NCI-H187 (cell line): Measurements from ENCODE around the gene SEL1L.
"Not testable (repeated sequence)": the region's sequence is repeated elsewhere in the genome, so short reads cannot be mapped to it uniquely, and the experiment has no call there.

ENCODE experiments used
- DNase-seq, 2 experiments: peaks; one replicate each; lab custom pipeline; 2025; lab: John Stamatoyannopoulos, UW

Gene SEL1L

GRCh38 chr14:81533536-81534343 is at the start of gene SEL1L:
Gene SEL1L (minus strand): TSS chr14:81533853. CDS start chr14:81533744, 109 bp downstream.
- DNase-seq: peak; percentile 99

- DNase-seq: no peak
Observed at GRCh38 chr14:81582420-81582819, 48.8 kb upstream of the SEL1L start.

GRCh38 chr14:81579115-81579514 is 45.5 kb upstream of the SEL1L start:
- no peak for DNase-seq

GRCh38 chr14:81571437-81571836 is 37.8 kb upstream of the SEL1L start:
- no peak for DNase-seq

- no peak for DNase-seq
Observed at GRCh38 chr14:81567302-81567701, 33.6 kb upstream of the SEL1L start.

GRCh38 chr14:81565441-81566290 is 32.0 kb upstream of the SEL1L start:
- no peak for DNase-seq

GRCh38 chr14:81562818-81563217 is 29.2 kb upstream of the SEL1L start:
- DNase-seq: no peak

GRCh38 chr14:81561084-81561775 is 27.6 kb upstream of the SEL1L start:
- no peak for DNase-seq

- no peak for DNase-seq
Observed at GRCh38 chr14:81559385-81559784, 25.7 kb upstream of the SEL1L start.

GRCh38 chr14:81557146-81557545 is 23.5 kb upstream of the SEL1L start:
- no peak for DNase-seq

- DNase-seq: no peak
Observed at GRCh38 chr14:81555684-81556083, 22.0 kb upstream of the SEL1L start.

GRCh38 chr14:81555051-81555450 is 21.4 kb upstream of the SEL1L start:
- DNase-seq: no peak

- no peak for DNase-seq
Observed at GRCh38 chr14:81551471-81551870, 17.8 kb upstream of the SEL1L start.

GRCh38 chr14:81550001-81550637 is 16.5 kb upstream of the SEL1L start:
- no peak for DNase-seq

GRCh38 chr14:81541206-81541605 is 7.6 kb upstream of the SEL1L start:
- DNase-seq: not testable (repeated sequence)

- DNase-seq: no peak
Observed at GRCh38 chr14:81537193-81537592, 3.5 kb upstream of the SEL1L start.

- no peak for DNase-seq
Observed at GRCh38 chr14:81536241-81536771, 2.7 kb upstream of the SEL1L start.

GRCh38 chr14:81535396-81536164 is 1.9 kb upstream of the SEL1L start:
- no peak for DNase-seq

- DNase-seq: no peak
Observed at GRCh38 chr14:81534510-81535074, 939 bp upstream of the SEL1L start.

- no peak for DNase-seq
Observed at GRCh38 chr14:81533212-81533535, 479 bp downstream of the SEL1L start.

GRCh38 chr14:81529391-81529790 is 4.3 kb downstream of the SEL1L start:
- DNase-seq: no peak
